ENCODE results near the gene TACO1.

- TF ChIP-seq CTCF (IDR thresholded peaks at IDR 0.05; ENCODE audit: low read depth, low read length) (no peak), MAX (IDR thresholded peaks at IDR 0.05; ENCODE audit: low read depth, low read length) (no peak), POLR2A (IDR thresholded peaks at IDR 0.05; ENCODE audit: extremely low read depth, insufficient read length) (no peak), MYC (IDR thresholded peaks at IDR 0.05; ENCODE audit: low read depth, low read length) (no peak)
These were observed 37.4 kb upstream of the TACO1 start for GRCh38 chr17:63563339-63563738.
